Measurements from ENCODE around the gene PPARGC1A. TPM values are rescaled to one million over a fixed set of nuclear protein-coding genes. Genes with fewer than 3 reads are reported as not detected.
A peak's percentile ranks its signal among the peaks of the same experiment; 100 is the strongest.

Gene PPARGC1A
- total and polyA plus RNA-seq, 2 experiments from 2014 or later, result 0.76 to 3.3 TPM

DNA sequence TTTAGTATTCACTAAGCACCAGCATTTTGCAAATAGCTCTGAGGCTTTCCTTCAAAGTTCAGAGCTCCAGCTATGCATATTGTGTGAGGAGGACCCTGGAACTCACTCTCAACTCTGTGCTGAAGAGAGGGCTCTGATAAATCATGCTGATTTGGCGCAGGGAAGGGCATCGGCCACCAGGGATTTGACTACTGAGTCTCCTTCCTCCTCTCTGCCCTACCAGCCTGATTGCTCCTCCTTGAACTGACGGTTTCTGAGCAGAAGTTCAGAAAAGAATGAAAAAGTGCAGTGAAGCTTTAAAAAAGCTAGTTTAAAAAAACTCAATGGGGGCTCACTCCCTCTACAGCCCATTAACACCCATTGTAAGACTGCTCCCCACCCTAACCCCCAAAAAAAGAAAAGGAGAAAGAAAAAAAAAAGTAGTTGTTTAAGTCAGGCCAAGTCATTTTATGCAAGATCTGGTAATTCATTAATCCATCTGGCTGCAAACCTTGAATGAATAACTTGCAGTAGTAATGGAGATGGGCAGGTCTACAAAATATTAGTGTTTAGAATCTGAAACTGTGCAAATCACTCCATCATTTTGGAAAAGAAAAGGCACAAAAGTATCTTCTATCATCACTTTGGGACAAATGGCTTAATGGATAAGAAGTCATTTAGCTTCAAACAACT is 13.3 kb downstream of the PPARGC1A start:
- no peaks in the 10 kb centered on the region for H3K79me2 ChIP-seq (replicated peaks; ENCODE audit: insufficient read depth)
- Mint-ChIP-seq H3K9me3 (no peaks in the 10 kb centered on the region), H3K4me3 (no peak overlapping the region), H3K27me3 (ENCODE audit: insufficient read depth, low read depth, poor library complexity) (peaks cover 2% of the 10 kb centered on the region), H3K27ac (no peak overlapping the region), H3K4me1 (peaks cover 52% of the 10 kb centered on the region), H3K36me3 (ENCODE audit: low read depth) (no peaks in the 10 kb centered on the region)
- peaks cover 24% of the 10 kb centered on the region for H3K4me1 ChIP-seq (ENCODE audit: insufficient read depth)
- DNase-seq (ENCODE audit: low spot score) (peak; percentile 55), ATAC-seq (peak; percentile 80)
- H3K27me3 ChIP-seq (ENCODE audit: insufficient read depth), result no peaks in the 10 kb centered on the region
- no peak overlapping the region for H3K4me2 ChIP-seq
- TF ChIP-seq, protein P1, sequence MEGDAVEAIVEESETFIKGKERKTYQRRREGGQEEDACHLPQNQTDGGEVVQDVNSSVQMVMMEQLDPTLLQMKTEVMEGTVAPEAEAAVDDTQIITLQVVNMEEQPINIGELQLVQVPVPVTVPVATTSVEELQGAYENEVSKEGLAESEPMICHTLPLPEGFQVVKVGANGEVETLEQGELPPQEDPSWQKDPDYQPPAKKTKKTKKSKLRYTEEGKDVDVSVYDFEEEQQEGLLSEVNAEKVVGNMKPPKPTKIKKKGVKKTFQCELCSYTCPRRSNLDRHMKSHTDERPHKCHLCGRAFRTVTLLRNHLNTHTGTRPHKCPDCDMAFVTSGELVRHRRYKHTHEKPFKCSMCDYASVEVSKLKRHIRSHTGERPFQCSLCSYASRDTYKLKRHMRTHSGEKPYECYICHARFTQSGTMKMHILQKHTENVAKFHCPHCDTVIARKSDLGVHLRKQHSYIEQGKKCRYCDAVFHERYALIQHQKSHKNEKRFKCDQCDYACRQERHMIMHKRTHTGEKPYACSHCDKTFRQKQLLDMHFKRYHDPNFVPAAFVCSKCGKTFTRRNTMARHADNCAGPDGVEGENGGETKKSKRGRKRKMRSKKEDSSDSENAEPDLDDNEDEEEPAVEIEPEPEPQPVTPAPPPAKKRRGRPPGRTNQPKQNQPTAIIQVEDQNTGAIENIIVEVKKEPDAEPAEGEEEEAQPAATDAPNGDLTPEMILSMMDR (conservative IDR thresholded peaks at IDR 0.05; ENCODE audit: low read depth in 2 of 2), result 0 out of 4 replicates have a peak, but pooled peaks of 1 of the 2 experiments have one; percentile 11
- no peak for TF ChIP-seq NANOG (IDR thresholded peaks at IDR 0.05; ENCODE audit: borderline replicate concordance)
- no peak overlapping the region for H3K27ac ChIP-seq (ENCODE audit: low read depth)
- no peaks in the 10 kb centered on the region for H3F3A ChIP-seq (replicated peaks; ENCODE audit: low read depth)
- H2AFZ ChIP-seq, result no peak overlapping the region
- no peaks in the 10 kb centered on the region for H3K9me2 ChIP-seq (ENCODE audit: insufficient read depth)
- no peaks in the 10 kb centered on the region for H4K20me1 ChIP-seq (replicated peaks; ENCODE audit: insufficient read depth)
- no peaks in the 10 kb centered on the region for H3K36me3 ChIP-seq (ENCODE audit: insufficient read depth)
- H3K4me3 ChIP-seq, result no peak overlapping the region

DNA sequence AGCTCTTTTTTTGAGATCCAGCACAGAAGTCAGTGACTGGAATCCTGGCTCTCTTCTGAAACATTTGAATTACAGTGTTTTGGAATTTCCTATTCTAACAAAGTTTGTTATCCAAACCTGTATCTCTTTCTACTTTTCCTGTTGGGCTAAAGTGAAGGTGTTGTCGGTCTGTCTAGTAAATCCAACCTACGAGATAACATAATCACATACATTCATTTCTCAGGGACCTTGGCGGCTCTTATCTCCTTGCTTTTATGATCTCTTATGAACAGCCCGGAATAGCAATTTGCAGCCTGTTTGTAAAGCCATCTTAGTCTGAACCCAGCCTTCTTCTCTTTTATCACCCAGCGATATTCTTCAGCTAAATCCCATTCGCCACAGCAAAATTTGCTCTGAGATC is 14.5 kb downstream of the PPARGC1A start:
- no peak for ATAC-seq

DNA sequence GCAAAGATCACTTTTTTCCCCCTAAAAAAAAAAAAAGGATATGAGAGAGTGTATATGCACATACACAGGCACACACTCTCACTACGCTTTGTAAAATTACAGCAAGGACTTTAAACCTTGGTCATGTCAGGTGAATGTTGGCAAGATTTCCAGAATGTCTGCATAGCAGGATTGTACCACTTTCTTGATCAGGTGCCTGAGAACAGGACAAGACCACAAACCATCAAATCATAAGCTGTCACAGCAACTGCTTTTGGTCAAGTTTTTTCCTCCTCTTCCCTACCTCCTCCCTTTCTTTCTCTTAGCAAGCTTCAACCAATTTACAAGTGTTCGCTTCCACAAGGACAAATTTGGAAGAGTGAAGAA is 15.3 kb downstream of the PPARGC1A start:
- H3K4me3 Mint-ChIP-seq, result no peak overlapping the region
- Histone ChIP-seq H3K9me2 (ENCODE audit: insufficient read depth) (no peaks in the 10 kb centered on the region), H3K36me3 (ENCODE audit: insufficient read depth) (no peaks in the 10 kb centered on the region), H3K4me1 (ENCODE audit: insufficient read depth) (peaks cover 12% of the 10 kb centered on the region), H3K27ac (ENCODE audit: low read depth) (no peak overlapping the region), H2AFZ (no peak overlapping the region), H3F3A (replicated peaks; ENCODE audit: low read depth) (no peaks in the 10 kb centered on the region), H3K27me3 (ENCODE audit: insufficient read depth) (no peaks in the 10 kb centered on the region), H3K4me2 (no peak overlapping the region), H3K4me3 (no peak overlapping the region), H4K20me1 (replicated peaks; ENCODE audit: insufficient read depth) (no peaks in the 10 kb centered on the region), H3K79me2 (replicated peaks; ENCODE audit: insufficient read depth) (no peaks in the 10 kb centered on the region)
- ATAC-seq (no peak), DNase-seq (ENCODE audit: low spot score) (no peak)
- peaks cover 2% of the 10 kb centered on the region for H3K27me3 Mint-ChIP-seq (ENCODE audit: insufficient read depth, low read depth, poor library complexity)
- no peaks in the 10 kb centered on the region for H3K9me3 Mint-ChIP-seq
- H3K27ac Mint-ChIP-seq, result no peak overlapping the region
- H3K4me1 Mint-ChIP-seq, result peaks cover 33% of the 10 kb centered on the region
- H3K36me3 Mint-ChIP-seq (ENCODE audit: low read depth), result no peaks in the 10 kb centered on the region
- TF ChIP-seq ZNF114 (CRISPR knock-in tag; IDR thresholded peaks at IDR 0.05), result no peak
- TF ChIP-seq EZH2phosphoT487 (IDR thresholded peaks at IDR 0.05; ENCODE audit: unreplicated experiment), result no peak
- no peak for TF ChIP-seq NANOG (IDR thresholded peaks at IDR 0.05; ENCODE audit: borderline replicate concordance)
- TF ChIP-seq, protein P2, sequence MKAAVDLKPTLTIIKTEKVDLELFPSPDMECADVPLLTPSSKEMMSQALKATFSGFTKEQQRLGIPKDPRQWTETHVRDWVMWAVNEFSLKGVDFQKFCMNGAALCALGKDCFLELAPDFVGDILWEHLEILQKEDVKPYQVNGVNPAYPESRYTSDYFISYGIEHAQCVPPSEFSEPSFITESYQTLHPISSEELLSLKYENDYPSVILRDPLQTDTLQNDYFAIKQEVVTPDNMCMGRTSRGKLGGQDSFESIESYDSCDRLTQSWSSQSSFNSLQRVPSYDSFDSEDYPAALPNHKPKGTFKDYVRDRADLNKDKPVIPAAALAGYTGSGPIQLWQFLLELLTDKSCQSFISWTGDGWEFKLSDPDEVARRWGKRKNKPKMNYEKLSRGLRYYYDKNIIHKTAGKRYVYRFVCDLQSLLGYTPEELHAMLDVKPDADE (IDR thresholded peaks at IDR 0.05), result no peak
- TF ChIP-seq, protein P3, sequence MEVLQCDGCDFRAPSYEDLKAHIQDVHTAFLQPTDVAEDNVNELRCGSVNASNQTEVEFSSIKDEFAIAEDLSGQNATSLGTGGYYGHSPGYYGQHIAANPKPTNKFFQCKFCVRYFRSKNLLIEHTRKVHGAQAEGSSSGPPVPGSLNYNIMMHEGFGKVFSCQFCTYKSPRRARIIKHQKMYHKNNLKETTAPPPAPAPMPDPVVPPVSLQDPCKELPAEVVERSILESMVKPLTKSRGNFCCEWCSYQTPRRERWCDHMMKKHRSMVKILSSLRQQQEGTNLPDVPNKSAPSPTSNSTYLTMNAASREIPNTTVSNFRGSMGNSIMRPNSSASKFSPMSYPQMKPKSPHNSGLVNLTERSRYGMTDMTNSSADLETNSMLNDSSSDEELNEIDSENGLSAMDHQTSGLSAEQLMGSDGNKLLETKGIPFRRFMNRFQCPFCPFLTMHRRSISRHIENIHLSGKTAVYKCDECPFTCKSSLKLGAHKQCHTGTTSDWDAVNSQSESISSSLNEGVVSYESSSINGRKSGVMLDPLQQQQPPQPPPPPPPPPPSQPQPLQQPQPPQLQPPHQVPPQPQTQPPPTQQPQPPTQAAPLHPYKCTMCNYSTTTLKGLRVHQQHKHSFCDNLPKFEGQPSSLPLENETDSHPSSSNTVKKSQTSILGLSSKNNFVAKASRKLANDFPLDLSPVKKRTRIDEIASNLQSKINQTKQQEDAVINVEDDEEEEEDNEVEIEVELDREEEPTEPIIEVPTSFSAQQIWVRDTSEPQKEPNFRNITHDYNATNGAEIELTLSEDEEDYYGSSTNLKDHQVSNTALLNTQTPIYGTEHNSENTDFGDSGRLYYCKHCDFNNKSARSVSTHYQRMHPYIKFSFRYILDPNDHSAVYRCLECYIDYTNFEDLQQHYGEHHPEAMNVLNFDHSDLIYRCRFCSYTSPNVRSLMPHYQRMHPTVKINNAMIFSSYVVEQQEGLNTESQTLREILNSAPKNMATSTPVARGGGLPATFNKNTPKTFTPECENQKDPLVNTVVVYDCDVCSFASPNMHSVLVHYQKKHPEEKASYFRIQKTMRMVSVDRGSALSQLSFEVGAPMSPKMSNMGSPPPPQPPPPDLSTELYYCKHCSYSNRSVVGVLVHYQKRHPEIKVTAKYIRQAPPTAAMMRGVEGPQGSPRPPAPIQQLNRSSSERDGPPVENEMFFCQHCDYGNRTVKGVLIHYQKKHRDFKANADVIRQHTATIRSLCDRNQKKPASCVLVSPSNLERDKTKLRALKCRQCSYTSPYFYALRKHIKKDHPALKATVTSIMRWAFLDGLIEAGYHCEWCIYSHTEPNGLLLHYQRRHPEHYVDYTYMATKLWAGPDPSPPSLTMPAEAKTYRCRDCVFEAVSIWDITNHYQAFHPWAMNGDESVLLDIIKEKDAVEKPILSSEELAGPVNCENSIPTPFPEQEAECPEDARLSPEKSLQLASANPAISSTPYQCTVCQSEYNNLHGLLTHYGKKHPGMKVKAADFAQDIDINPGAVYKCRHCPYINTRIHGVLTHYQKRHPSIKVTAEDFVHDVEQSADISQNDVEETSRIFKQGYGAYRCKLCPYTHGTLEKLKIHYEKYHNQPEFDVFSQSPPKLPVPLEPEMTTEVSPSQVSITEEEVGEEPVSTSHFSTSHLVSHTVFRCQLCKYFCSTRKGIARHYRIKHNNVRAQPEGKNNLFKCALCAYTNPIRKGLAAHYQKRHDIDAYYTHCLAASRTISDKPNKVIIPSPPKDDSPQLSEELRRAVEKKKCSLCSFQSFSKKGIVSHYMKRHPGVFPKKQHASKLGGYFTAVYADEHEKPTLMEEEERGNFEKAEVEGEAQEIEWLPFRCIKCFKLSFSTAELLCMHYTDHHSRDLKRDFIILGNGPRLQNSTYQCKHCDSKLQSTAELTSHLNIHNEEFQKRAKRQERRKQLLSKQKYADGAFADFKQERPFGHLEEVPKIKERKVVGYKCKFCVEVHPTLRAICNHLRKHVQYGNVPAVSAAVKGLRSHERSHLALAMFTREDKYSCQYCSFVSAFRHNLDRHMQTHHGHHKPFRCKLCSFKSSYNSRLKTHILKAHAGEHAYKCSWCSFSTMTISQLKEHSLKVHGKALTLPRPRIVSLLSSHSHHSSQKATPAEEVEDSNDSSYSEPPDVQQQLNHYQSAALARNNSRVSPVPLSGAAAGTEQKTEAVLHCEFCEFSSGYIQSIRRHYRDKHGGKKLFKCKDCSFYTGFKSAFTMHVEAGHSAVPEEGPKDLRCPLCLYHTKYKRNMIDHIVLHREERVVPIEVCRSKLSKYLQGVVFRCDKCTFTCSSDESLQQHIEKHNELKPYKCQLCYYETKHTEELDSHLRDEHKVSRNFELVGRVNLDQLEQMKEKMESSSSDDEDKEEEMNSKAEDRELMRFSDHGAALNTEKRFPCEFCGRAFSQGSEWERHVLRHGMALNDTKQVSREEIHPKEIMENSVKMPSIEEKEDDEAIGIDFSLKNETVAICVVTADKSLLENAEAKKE (CRISPR knock-in tag; IDR thresholded peaks at IDR 0.05), result no peak

More for the DNA sequence above, 14.5 kb downstream of the PPARGC1A start:
- DNase-seq (ENCODE audit: low spot score), result no peak
- no peak overlapping the region for H3K4me3 ChIP-seq
- H3K27me3 ChIP-seq (ENCODE audit: insufficient read depth), result no peaks in the 10 kb centered on the region
- no peaks in the 10 kb centered on the region for H3K9me2 ChIP-seq (ENCODE audit: insufficient read depth)
- H3K79me2 ChIP-seq (replicated peaks; ENCODE audit: insufficient read depth), result no peaks in the 10 kb centered on the region
- H4K20me1 ChIP-seq (replicated peaks; ENCODE audit: insufficient read depth), result no peaks in the 10 kb centered on the region
- Mint-ChIP-seq H3K4me1 (peaks cover 40% of the 10 kb centered on the region), H3K27me3 (ENCODE audit: insufficient read depth, low read depth, poor library complexity) (peaks cover 2% of the 10 kb centered on the region), H3K4me3 (no peak overlapping the region), H3K36me3 (ENCODE audit: low read depth) (no peaks in the 10 kb centered on the region), H3K9me3 (no peaks in the 10 kb centered on the region), H3K27ac (no peak overlapping the region)
- no peak overlapping the region for H3K4me2 ChIP-seq
- peaks cover 14% of the 10 kb centered on the region for H3K4me1 ChIP-seq (ENCODE audit: insufficient read depth)
- no peak overlapping the region for H3K27ac ChIP-seq (ENCODE audit: low read depth)
- no peak for TF ChIP-seq STAT1 (IDR thresholded peaks at IDR 0.05; ENCODE audit: unreplicated experiment)
- no peak for TF ChIP-seq NANOG (IDR thresholded peaks at IDR 0.05; ENCODE audit: borderline replicate concordance)
- TF ChIP-seq POLR2AphosphoS5 (IDR thresholded peaks at IDR 0.05; ENCODE audit: low read depth), result no peak
- no peak for TF ChIP-seq EZH2phosphoT487 (IDR thresholded peaks at IDR 0.05; ENCODE audit: unreplicated experiment)
- H2AFZ ChIP-seq, result no peak overlapping the region
- no peaks in the 10 kb centered on the region for H3F3A ChIP-seq (replicated peaks; ENCODE audit: low read depth)
- no peaks in the 10 kb centered on the region for H3K36me3 ChIP-seq (ENCODE audit: insufficient read depth)
